ENCODE results near the gene FAM171A2.

GRCh38 chr17:44400226-44400847, 36.7 kb upstream of the FAM171A2 start:
- TF ChIP-seq POLR2A (IDR thresholded peaks at IDR 0.05; ENCODE audit: extremely low read depth, insufficient read length) (no peak), CTCF (IDR thresholded peaks at IDR 0.05; ENCODE audit: low read depth, low read length) (peak; percentile 44)

Measured in NB4 (cell line).